Heart right ventricle (tissue), 16 donors: Measurements from ENCODE around the gene CLDN7. TPM values are rescaled to one million over a fixed set of nuclear protein-coding genes. Genes with fewer than 3 reads are reported as not detected.
A peak's percentile ranks its signal among the peaks of the same experiment; 100 is the strongest.

Experiments used
- ATAC-seq, 8 donors: fragments of 200-7000 bp; cut with Tn5 transposase; one replicate each; pipeline ENCODE4 v1.9.1; 2020; ENCODE audit warnings: mild to moderate bottlenecking in 8 of 8, moderate library complexity in 8 of 8, moderate number of reproducible peaks in 1 of 8
- DNase-seq, 2 donors: peaks; one replicate each; pipeline ENCODE4 v3.0.0-alpha.2; 2020
- H3K27ac ChIP-seq, 10 donors: fragments of 200-600 bp; sonication (generic) in 2 of 10; one replicate each; pipeline versions ENCODE4 v1.5.0 to v1.8.0; 2020 to 2022; ENCODE audit warnings: mild to moderate bottlenecking in 3 of 10
- H3K27me3 ChIP-seq, 7 donors: fragments of 200-600 bp; one replicate each; pipeline ENCODE4 v1.8.0; 2021 to 2022; ENCODE audit warnings: mild to moderate bottlenecking in 2 of 7
- H3K36me3 ChIP-seq, 9 donors: fragments of 200-600 bp; sonication (generic) in 1 of 9; one replicate each; pipeline versions ENCODE4 v1.5.0 to v1.8.0; 2020 to 2022; ENCODE audit warnings: mild to moderate bottlenecking in 2 of 9
- H3K4me1 ChIP-seq, 9 donors: fragments of 200-600 bp; sonication (generic) in 1 of 9; one replicate each; pipeline versions ENCODE4 v1.5.0 to v1.8.0; 2020 to 2022; ENCODE audit warnings: mild to moderate bottlenecking in 4 of 9
- H3K4me3 ChIP-seq, 10 donors: fragments of 200-600 bp; sonication (generic) in 2 of 10; one replicate each; pipeline versions ENCODE4 v1.5.0 to v1.8.0; 2020 to 2022; ENCODE audit warnings: mild to moderate bottlenecking in 7 of 10, moderate library complexity in 2 of 10
- H3K9me3 ChIP-seq, 11 donors: fragments of 200-600 bp in 10 of 11; sonication (generic) in 2 of 11; one replicate each; pipeline versions ENCODE4 v1.5.0 to v1.8.0; 2013 to 2022; ENCODE audit warnings: mild to moderate bottlenecking in 2 of 11, control low read depth in 1 of 11, moderate library complexity in 1 of 11
- WGBS, 2 donors: extraction: QIAGEN DNeasy Blood & Tissue Kit; methylation state at CpG; one replicate each; pipeline ENCODE4 v1.1.7; 2013; ENCODE audit warnings: inconsistent platforms in 1 of 2; 5-methylcytosine and 5-hydroxymethylcytosine counted together
- intact Hi-C, 10 donors: fragments of 100-400 bp; cut with DNase I; formaldehyde crosslinking; loops; one replicate each; pipeline versions ENCODE4 v1.11.1 to v1.14.2; 2022
- polyA plus RNA-seq, 2 donors: library from polyadenylated mRNA; stranded (reverse); fragments of 200-250 nt; gene quantifications; one replicate each; pipeline ENCODE4 v1.2.3, GENCODE V29; 2013
- total RNA-seq, 10 donors: library from RNA; stranded (reverse); fragmentation: NEBNext Ultra II Directional in 3 of 10; extraction: Animal tissue kit (Norgen Biotek cat#: 25700) in 3 of 10; gene quantifications; one replicate each; pipeline versions ENCODE4 v1.2.1 to v1.2.4, GENCODE V29; 2021 to 2023
- TF ChIP-seq, protein P1 (sequence below), 9 donors: fragments of 200-600 bp; sonication (generic) in 2 of 9; IDR thresholded peaks; one replicate each; pipeline versions ENCODE4 v1.5.0 to v1.8.0; 2021 to 2022; ENCODE audit warnings: antibody characterized with exemption in 9 of 9, mild to moderate bottlenecking in 5 of 9, moderate library complexity in 1 of 9
- donor health status: Arrhythmogenic right ventricular cardiomyopathy.
- donor health status: ischemic (EF 13 %, LVEDD 7.1; RV severe dilation, severe dysfunction).
- donor health status: healthy with polysubstance abuse.
- donor health status: DM: no; HTN: yes; CAD: no.
- donor health status: DM: no; HTN: no; CAD: no.
- donor health status: ischemic (EF 25% LVEDD 6.9; RV normal size, moderate dysfunction).
- donor health status: ischemic (EF 25% LVEDD 5.7; RV mildly dilated, moderate dysfunction).
- donor health status: healthy.
- donor health status: DM: yes; HTN: yes; CAD: no.
- donor health status: Ischemic cardiomyopathy.
- donor health status: ischemic (EF 35%, LVEDD 5.7; RV mildly dilated, moderate dysfunction).
- donor health status: nonischemic (EF 11% LVEDD 7.7; RV severe dilation, severe dysfunction).
- donor health status: DM: yes; HTN: yes; CAD: no.
- donor health status: PGD.
- donor health status: ischemic (EF 29% LVEDD 5.4; RV normal size, mild dysfunction).
- donor health status: nonischemic (EF 23%, LVEDD 6.1; RV moderate dilation, normal function).

CLDN7 gene
- total and polyA plus RNA-seq, 12 donors: 0.39 to 2.5 (median 0.90) TPM

DNA sequence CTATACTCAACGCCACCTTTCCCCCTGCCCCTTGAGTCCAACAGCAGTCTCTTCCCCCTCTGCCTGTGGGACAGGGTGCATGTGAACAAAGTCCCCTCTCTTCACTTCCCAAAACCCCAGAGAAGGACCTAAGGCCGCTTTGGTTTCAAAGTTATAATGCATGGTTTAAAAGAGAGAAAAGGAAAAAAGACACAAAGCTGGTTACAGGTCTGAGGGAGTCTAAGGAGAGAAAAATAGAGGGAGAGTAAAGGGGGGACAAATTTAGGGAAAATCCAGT lies 18.9 kb downstream of the CLDN7 start:
- H3K27ac ChIP-seq: peak overlapping the region; percentile 88 to 100 (median 96)
- H3K27me3 ChIP-seq: no peaks in the 10 kb centered on the region
- 32 to 34% methylated on average over 2 of the region's 2 CpGs for WGBS, 2 donors
- peaks cover 14 to 46% (median 31%) of the 10 kb centered on the region in 9 donors for H3K4me1 ChIP-seq
- DNase-seq (no peak), ATAC-seq (no peak)
- peaks cover 0 to 55% (median 15%) of the 10 kb centered on the region in 9 donors for H3K36me3 ChIP-seq
- intact Hi-C loops: loop anchor here in 2 of 10 donors (2.0 to 5.0 kb wide), 2 partner anchors 63 to 64 kb away; partner anchors contain the start of gene EIF5A (in 2 of the 2)
- H3K4me3 ChIP-seq: peak overlapping the region; percentile 68 to 97 (median 84)
- no peaks in the 10 kb centered on the region for H3K9me3 ChIP-seq
- TF ChIP-seq, protein P1, sequence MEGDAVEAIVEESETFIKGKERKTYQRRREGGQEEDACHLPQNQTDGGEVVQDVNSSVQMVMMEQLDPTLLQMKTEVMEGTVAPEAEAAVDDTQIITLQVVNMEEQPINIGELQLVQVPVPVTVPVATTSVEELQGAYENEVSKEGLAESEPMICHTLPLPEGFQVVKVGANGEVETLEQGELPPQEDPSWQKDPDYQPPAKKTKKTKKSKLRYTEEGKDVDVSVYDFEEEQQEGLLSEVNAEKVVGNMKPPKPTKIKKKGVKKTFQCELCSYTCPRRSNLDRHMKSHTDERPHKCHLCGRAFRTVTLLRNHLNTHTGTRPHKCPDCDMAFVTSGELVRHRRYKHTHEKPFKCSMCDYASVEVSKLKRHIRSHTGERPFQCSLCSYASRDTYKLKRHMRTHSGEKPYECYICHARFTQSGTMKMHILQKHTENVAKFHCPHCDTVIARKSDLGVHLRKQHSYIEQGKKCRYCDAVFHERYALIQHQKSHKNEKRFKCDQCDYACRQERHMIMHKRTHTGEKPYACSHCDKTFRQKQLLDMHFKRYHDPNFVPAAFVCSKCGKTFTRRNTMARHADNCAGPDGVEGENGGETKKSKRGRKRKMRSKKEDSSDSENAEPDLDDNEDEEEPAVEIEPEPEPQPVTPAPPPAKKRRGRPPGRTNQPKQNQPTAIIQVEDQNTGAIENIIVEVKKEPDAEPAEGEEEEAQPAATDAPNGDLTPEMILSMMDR (IDR thresholded peaks at IDR 0.05): no peak

DNA sequence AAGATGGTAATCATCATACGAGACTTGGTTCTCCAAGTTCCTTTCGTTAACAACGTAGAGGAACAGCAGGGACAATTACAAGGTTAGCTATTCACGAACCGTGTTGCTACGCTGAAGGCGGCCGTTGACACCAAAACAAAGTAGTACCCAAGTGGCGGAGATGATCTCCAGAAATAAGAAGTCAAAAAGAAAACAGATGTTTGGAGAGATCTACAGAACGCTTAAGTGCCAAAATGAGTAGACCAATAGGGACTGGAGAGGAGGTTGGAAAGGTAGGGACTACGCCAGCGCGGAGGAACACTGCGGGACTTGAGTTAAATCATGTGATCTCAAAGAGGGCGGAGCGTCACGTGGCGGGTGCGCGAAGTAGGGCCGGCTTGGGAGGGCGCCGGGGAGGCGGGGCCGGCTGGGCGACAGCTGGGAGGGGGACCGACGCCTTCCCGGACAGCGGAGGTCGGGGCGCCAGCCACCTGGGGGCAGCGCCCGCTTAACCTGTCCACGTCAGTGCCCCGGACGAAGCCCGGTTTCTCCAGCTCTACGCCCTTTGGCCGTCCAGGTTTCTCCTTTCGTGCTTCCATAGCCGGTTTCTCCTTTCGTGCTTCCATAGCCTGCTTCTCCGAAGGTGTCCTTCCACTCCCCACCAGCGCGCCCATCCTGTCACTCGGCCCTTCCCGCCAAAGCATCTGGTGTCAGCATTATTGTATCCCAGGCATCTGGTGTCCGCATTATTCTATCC lies 19.4 kb downstream of the CLDN7 start:
- intact Hi-C loops: loop anchor here in 2 of 10 donors (2.0 to 5.0 kb wide), 2 partner anchors 64 kb away; partner anchors contain the start of gene EIF5A (in 2 of the 2)
- peak; percentile 96 to 98 for DNase-seq

GRCh38 chr17:7241783-7242716 lies 20.2 kb downstream of the CLDN7 start, which contains the start of gene GABARAP:
TSS of gene GABARAP (minus strand) at chr17:7242449. CDS start at chr17:7242330, 119 bp downstream.
- intact Hi-C loops: loop anchor here in 2 of 10 donors (2.0 to 5.0 kb wide), 2 partner anchors 65 kb away; partner anchors contain the start of gene EIF5A (in 2 of the 2)
- peaks cover 14 to 39% (median 33%) of the 10 kb centered on the region in 9 donors for H3K4me1 ChIP-seq

More for the DNA sequence above, 19.4 kb downstream of the CLDN7 start:
- Histone ChIP-seq H3K36me3 (peaks cover 0 to 55% (median 15%) of the 10 kb centered on the region in 9 donors), H3K4me1 (peaks cover 14 to 41% (median 28%) of the 10 kb centered on the region in 9 donors), H3K27me3 (no peaks in the 10 kb centered on the region), H3K27ac (peak overlapping the region; percentile 88 to 100 (median 96)), H3K4me3 (peak overlapping the region; percentile 68 to 97 (median 84)), H3K9me3 (no peaks in the 10 kb centered on the region)
- TF ChIP-seq, protein P1 (IDR thresholded peaks at IDR 0.05): peak in 3 of 9 donors; percentile 28 to 42 (median 36)
- ATAC-seq: peak; percentile 54 to 79 (median 66)
- WGBS, 2 donors: 0 to 1% methylated on average over 49 of the region's 49 CpGs

More at GRCh38 chr17:7241783-7242716, 20.2 kb downstream of the CLDN7 start, which contains the start of gene GABARAP:
- peak; percentile 96 to 97 for DNase-seq
- Histone ChIP-seq H3K36me3 (peaks cover 0 to 50% (median 15%) of the 10 kb centered on the region in 9 donors), H3K27ac (peak within 1 kb of the TSS; percentile 88 to 100 (median 96)), H3K9me3 (no peaks in the 10 kb centered on the region), H3K27me3 (no peaks in the 10 kb centered on the region), H3K4me3 (peak within 1 kb of the TSS; percentile 68 to 97 (median 84))
- 0 to 1% methylated on average over 62 of the region's 62 CpGs for WGBS, 2 donors
- ATAC-seq: peak; percentile 28 to 66 (median 51)
- TF ChIP-seq, protein P1 (IDR thresholded peaks at IDR 0.05): no peak
